ENCODE data around the gene KIF16B. TPM values are rescaled to one million over a fixed set of nuclear protein-coding genes. Genes with fewer than 3 reads are reported as not detected.

The KIF16B gene
- total and polyA plus RNA-seq, 2 donors (not counting 3 experiments of a cell fraction or from before 2014, with no cell fraction given), result 2.9 to 8.8 TPM

DNA sequence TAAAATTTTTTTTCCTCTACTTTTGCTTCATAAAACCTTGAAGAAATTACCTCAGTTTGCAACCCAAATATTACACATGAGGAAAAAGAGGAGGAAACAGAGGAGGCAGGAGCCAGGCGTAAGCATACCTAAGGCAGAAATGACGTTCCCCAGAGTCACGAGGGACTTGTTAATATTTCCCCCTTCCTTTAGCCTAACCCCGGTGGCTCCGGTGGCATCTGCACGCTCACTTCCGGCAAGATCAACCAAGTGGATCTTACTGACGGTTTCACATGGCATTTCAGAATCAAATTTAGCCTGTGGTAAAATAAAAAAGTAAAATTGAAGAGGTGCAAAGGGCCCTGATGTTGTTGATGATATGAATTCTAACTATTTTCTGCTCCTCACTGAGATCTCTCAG lies 67.4 kb downstream of the KIF16B start:
- Histone ChIP-seq H3K79me2 (ENCODE audit: control insufficient read depth, insufficient read depth, low read length) (no peaks in the 10 kb centered on the region), H3K4me1 (ENCODE audit: control insufficient read depth, extremely low read depth, insufficient read depth, low read length) (no peaks in the 10 kb centered on the region), H3K27me3 (ENCODE audit: control insufficient read depth in 2 of 2, insufficient read depth in 2 of 2, low read length in 2 of 2) (no peaks in the 10 kb centered on the region), H3K4me2 (ENCODE audit: insufficient read depth, low read length) (no peak overlapping the region), H3K4me3 (replicated peaks in 1 of 3; ENCODE audit: insufficient read depth in 1 of 3, low read depth in 1 of 3, low read length in 3 of 3) (no peak overlapping the region), H3K36me3 (ENCODE audit: control insufficient read depth in 2 of 2, extremely low read depth in 1 of 2, insufficient read depth in 2 of 2, low read length in 2 of 2) (peaks cover 0 to 1% of the 10 kb centered on the region in 2 experiments), H3K9me1 (replicated peaks; ENCODE audit: control insufficient read depth, extremely low read depth, insufficient read depth, low read length) (no peaks in the 10 kb centered on the region), H3K9ac (replicated peaks; ENCODE audit: extremely low read depth, insufficient read depth, low read length) (no peak overlapping the region), H3K9me3 (replicated peaks; ENCODE audit: control insufficient read depth, insufficient read depth, low read length) (no peaks in the 10 kb centered on the region), H4K20me1 (replicated peaks; ENCODE audit: control insufficient read depth, extremely low read depth, insufficient read depth, low read length) (no peaks in the 10 kb centered on the region), H3K27ac (ENCODE audit: insufficient read depth, low read depth, low read length) (no peak overlapping the region), H2AFZ (ENCODE audit: low read depth, low read length) (no peak overlapping the region)
- ChIA-PET CTCF (no interaction called here), POLR2A (no interaction called here)
- no peak for TF ChIP-seq FOS (IDR thresholded peaks at IDR 0.05; ENCODE audit: borderline replicate concordance, insufficient read depth, low read length)
- no peak for TF ChIP-seq MYC (IDR thresholded peaks at IDR 0.05; ENCODE audit: low read depth, low read length)
- no peak for TF ChIP-seq JUN (IDR thresholded peaks at IDR 0.05; ENCODE audit: borderline replicate concordance, insufficient read depth, insufficient read length, low read depth)
- no peak for TF ChIP-seq POLR2AphosphoS5 (IDR thresholded peaks at IDR 0.05; ENCODE audit: insufficient read depth, low read depth, low read length)
- TF ChIP-seq, protein P1, sequence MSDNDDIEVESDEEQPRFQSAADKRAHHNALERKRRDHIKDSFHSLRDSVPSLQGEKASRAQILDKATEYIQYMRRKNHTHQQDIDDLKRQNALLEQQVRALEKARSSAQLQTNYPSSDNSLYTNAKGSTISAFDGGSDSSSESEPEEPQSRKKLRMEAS (IDR thresholded peaks at IDR 0.05; ENCODE audit: insufficient read depth, insufficient read length), result no peak
- no peak for TF ChIP-seq GATA2 (IDR thresholded peaks at IDR 0.05; ENCODE audit: insufficient read depth, insufficient read length, low read depth, low read length)
- no peak for TF ChIP-seq EZH2 (IDR thresholded peaks at IDR 0.05; ENCODE audit: borderline replicate concordance, low read depth, low read length, severe bottlenecking)
- no peak for TF ChIP-seq POLR2A (IDR thresholded peaks at IDR 0.05; ENCODE audit: low read depth, low read length)
- dilution Hi-C loops (cut with MboI; ENCODE audit: extremely low pct_ligation_motif_present, low sequenced_read_pairs), result no loop called here
- intact Hi-C loops (cut with micrococcal nuclease), result no loop called here
- no TSS peak for BruUV-seq (replicated peaks)
- FAIRE-seq (no peak), DNase-seq (ENCODE audit: low read depth, low spot score) (no peak)

DNA sequence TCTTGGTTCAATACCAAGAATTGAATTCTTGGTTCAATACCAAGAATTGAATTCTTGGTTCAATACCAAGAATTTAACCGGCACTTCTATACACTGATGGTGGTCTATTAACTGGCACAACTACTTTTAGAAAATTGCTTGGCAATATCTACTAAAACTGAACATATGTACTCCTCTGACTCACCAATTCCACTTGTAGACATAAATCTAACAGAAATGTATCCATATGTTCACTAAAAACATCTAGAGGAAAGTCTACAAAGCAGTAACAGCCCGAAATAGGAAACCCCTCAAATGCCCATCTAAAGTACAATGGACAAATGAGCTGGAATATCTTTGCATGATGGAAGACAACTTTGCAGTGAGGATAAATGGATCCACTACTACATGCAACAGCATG lies 71.9 kb downstream of the KIF16B start:
- CTCF ChIA-PET, result interaction anchor here (1.0 to 1.4 kb wide), 2 partner anchors 8 to 10 kb away, joined by 3 read pairs; no protein-coding TSS in a partner anchor
- dilution Hi-C loops (cut with MboI; ENCODE audit: extremely low pct_ligation_motif_present, low sequenced_read_pairs), result no loop called here

More for the DNA sequence above, 71.9 kb downstream of the KIF16B start:
- POLR2A ChIA-PET, result no interaction called here
- BruUV-seq (replicated peaks), result no TSS peak
- Histone ChIP-seq H3K4me2 (ENCODE audit: insufficient read depth, low read length) (no peak overlapping the region), H3K9me3 (replicated peaks; ENCODE audit: control insufficient read depth, insufficient read depth, low read length) (no peaks in the 10 kb centered on the region), H3K9ac (replicated peaks; ENCODE audit: extremely low read depth, insufficient read depth, low read length) (no peak overlapping the region), H3K36me3 (ENCODE audit: control insufficient read depth in 2 of 2, extremely low read depth in 1 of 2, insufficient read depth in 2 of 2, low read length in 2 of 2) (peaks cover 0 to 1% of the 10 kb centered on the region in 2 experiments), H3K9me1 (replicated peaks; ENCODE audit: control insufficient read depth, extremely low read depth, insufficient read depth, low read length) (no peaks in the 10 kb centered on the region), H3K79me2 (ENCODE audit: control insufficient read depth, insufficient read depth, low read length) (no peaks in the 10 kb centered on the region), H3K4me3 (replicated peaks in 1 of 3; ENCODE audit: insufficient read depth in 1 of 3, low read depth in 1 of 3, low read length in 3 of 3) (no peak overlapping the region), H4K20me1 (replicated peaks; ENCODE audit: control insufficient read depth, extremely low read depth, insufficient read depth, low read length) (no peaks in the 10 kb centered on the region), H3K27me3 (ENCODE audit: control insufficient read depth in 2 of 2, insufficient read depth in 2 of 2, low read length in 2 of 2) (no peaks in the 10 kb centered on the region), H2AFZ (ENCODE audit: low read depth, low read length) (no peak overlapping the region), H3K27ac (ENCODE audit: insufficient read depth, low read depth, low read length) (no peak overlapping the region), H3K4me1 (ENCODE audit: control insufficient read depth, extremely low read depth, insufficient read depth, low read length) (no peaks in the 10 kb centered on the region)
- DNase-seq (ENCODE audit: low read depth, low spot score) (no peak), FAIRE-seq (no peak)
- TF ChIP-seq GATA2 (IDR thresholded peaks at IDR 0.05; ENCODE audit: insufficient read depth, insufficient read length, low read depth, low read length), result no peak
- TF ChIP-seq, protein P1 (IDR thresholded peaks at IDR 0.05; ENCODE audit: insufficient read depth, insufficient read length), result no peak
- TF ChIP-seq JUN (IDR thresholded peaks at IDR 0.05; ENCODE audit: borderline replicate concordance, insufficient read depth, insufficient read length, low read depth), result no peak
- TF ChIP-seq MYC (IDR thresholded peaks at IDR 0.05; ENCODE audit: low read depth, low read length), result no peak
- no peak for TF ChIP-seq POLR2AphosphoS5 (IDR thresholded peaks at IDR 0.05; ENCODE audit: insufficient read depth, low read depth, low read length)
- TF ChIP-seq EZH2 (IDR thresholded peaks at IDR 0.05; ENCODE audit: borderline replicate concordance, low read depth, low read length, severe bottlenecking), result no peak
- TF ChIP-seq, protein P2, sequence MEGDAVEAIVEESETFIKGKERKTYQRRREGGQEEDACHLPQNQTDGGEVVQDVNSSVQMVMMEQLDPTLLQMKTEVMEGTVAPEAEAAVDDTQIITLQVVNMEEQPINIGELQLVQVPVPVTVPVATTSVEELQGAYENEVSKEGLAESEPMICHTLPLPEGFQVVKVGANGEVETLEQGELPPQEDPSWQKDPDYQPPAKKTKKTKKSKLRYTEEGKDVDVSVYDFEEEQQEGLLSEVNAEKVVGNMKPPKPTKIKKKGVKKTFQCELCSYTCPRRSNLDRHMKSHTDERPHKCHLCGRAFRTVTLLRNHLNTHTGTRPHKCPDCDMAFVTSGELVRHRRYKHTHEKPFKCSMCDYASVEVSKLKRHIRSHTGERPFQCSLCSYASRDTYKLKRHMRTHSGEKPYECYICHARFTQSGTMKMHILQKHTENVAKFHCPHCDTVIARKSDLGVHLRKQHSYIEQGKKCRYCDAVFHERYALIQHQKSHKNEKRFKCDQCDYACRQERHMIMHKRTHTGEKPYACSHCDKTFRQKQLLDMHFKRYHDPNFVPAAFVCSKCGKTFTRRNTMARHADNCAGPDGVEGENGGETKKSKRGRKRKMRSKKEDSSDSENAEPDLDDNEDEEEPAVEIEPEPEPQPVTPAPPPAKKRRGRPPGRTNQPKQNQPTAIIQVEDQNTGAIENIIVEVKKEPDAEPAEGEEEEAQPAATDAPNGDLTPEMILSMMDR (IDR thresholded peaks at IDR 0.05; ENCODE audit: extremely low read depth in 1 of 2, insufficient read depth in 1 of 2, low read depth in 1 of 2, low read length in 2 of 2), result no peak
- TF ChIP-seq POLR2A (IDR thresholded peaks at IDR 0.05; ENCODE audit: low read depth, low read length), result no peak
- TF ChIP-seq FOS (IDR thresholded peaks at IDR 0.05; ENCODE audit: borderline replicate concordance, insufficient read depth, low read length), result no peak
- intact Hi-C loops (cut with micrococcal nuclease), result no loop called here
